Keratinocyte (primary cell): ENCODE data around the gene CLPX. TPM values are rescaled to one million over a fixed set of nuclear protein-coding genes. Genes with fewer than 3 reads are reported as not detected.

Experiments used
- DNase-seq: peaks from one replicate; pipeline ENCODE4 v3.0.0-alpha.2; 2011; ENCODE audit warnings: low read depth, missing footprints, low spot score
- FAIRE-seq: peaks from 2 replicates; lab custom pipeline; 2011; peaks lifted over from hg19 to GRCh38; lab: Jason Lieb, UNC
- H2AFZ ChIP-seq: 2 replicates; pipeline ENCODE4 v1.6.0; 2012; ENCODE audit warnings: low read length, control low read depth, inconsistent platforms; ENCODE audit not compliant: control insufficient read depth
- H3K27ac ChIP-seq: 2 replicates; pipeline ENCODE4 v1.5.1; 2011; ENCODE audit warnings: low read length; ENCODE audit not compliant: control insufficient read depth, insufficient read depth
- H3K27me3 ChIP-seq: 3 replicates; pipeline ENCODE4 v1.6.0; 2011; ENCODE audit warnings: low read length; ENCODE audit not compliant: control insufficient read depth, insufficient read depth; ENCODE audit errors: extremely low read depth
- H3K36me3 ChIP-seq, 2 experiments: 2 replicates in 1 of 2; 3 replicates in 1 of 2; pipeline ENCODE4 v1.5.1; 2011; ENCODE audit warnings: low read length in 2 of 2, mild to moderate bottlenecking in 1 of 2; ENCODE audit not compliant: control insufficient read depth in 2 of 2, insufficient read depth in 2 of 2; ENCODE audit errors: extremely low read depth in 1 of 2
- H3K4me1 ChIP-seq: 3 replicates; pipeline ENCODE4 v1.5.1; 2011; ENCODE audit warnings: low read length; ENCODE audit not compliant: control insufficient read depth, insufficient read depth; ENCODE audit errors: extremely low read depth
- H3K4me2 ChIP-seq: 3 replicates; pipeline ENCODE4 v1.6.0; 2011; ENCODE audit warnings: low read depth, low read length; ENCODE audit not compliant: control insufficient read depth, insufficient read depth; ENCODE audit errors: extremely low read depth
- H3K4me3 ChIP-seq, 3 experiments: fragments of 200-600 bp in 1 of 3; sonication (generic) in 1 of 3; 2 replicates in 2 of 3; 3 replicates in 1 of 3; pipeline ENCODE4 v1.5.1; 2011 to 2016; ENCODE audit warnings: low read length in 3 of 3, mild to moderate bottlenecking in 3 of 3, control low read depth in 2 of 3, inconsistent platforms in 1 of 3, low read depth in 1 of 3, mixed read lengths in 1 of 3, mixed run types in 1 of 3, moderate library complexity in 1 of 3; ENCODE audit not compliant: control insufficient read depth in 2 of 3, insufficient read depth in 2 of 3; ENCODE audit errors: extremely low read depth in 1 of 3
- H3K79me2 ChIP-seq: 2 replicates; pipeline ENCODE4 v1.6.0; 2012; ENCODE audit warnings: low read length; ENCODE audit not compliant: control insufficient read depth, insufficient read depth
- H3K9ac ChIP-seq: 3 replicates; pipeline ENCODE4 v1.6.0; 2011; ENCODE audit warnings: low read length; ENCODE audit not compliant: control insufficient read depth, insufficient read depth; ENCODE audit errors: extremely low read depth
- H3K9me1 ChIP-seq: 3 replicates; pipeline ENCODE4 v1.6.0; 2011; ENCODE audit warnings: low read length; ENCODE audit not compliant: control insufficient read depth, insufficient read depth; ENCODE audit errors: extremely low read depth
- H3K9me3 ChIP-seq: 2 replicates; pipeline ENCODE4 v1.5.1; 2012; ENCODE audit warnings: low read depth, low read length; ENCODE audit not compliant: control insufficient read depth
- H4K20me1 ChIP-seq: 3 replicates; pipeline ENCODE4 v1.6.0; 2011; ENCODE audit warnings: low read length; ENCODE audit not compliant: control insufficient read depth, insufficient read depth; ENCODE audit errors: extremely low read depth
- EZH2 ChIP-seq: IDR thresholded peaks from one replicate; pipeline ENCODE4 v1.6.1; 2012; ENCODE audit warnings: inconsistent platforms, mild to moderate bottlenecking, low read length, moderate library complexity
- dilution Hi-C: fragments of 300-500 bp; cut with MboI; formaldehyde crosslinking; loops from one replicate; pipeline ENCODE4 v1.7.0; 2020; ENCODE audit warnings: low sequenced_read_pairs; ENCODE audit not compliant: extremely low pct_ligation_motif_present
- polyA plus RNA-seq, 5 experiments: library from polyadenylated mRNA; depleted of rRNA in 3 of 5; stranded (reverse) in 3 of 5; stranded (forward) in 1 of 5; unstranded in 1 of 5; fragments of >200 nt; gene quantifications; 1 replicate in 1 of 5; 2 replicates in 3 of 5; 3 replicates in 1 of 5; pipeline versions ENCODE4 v1.2.1 to v1.2.3, GENCODE V29; 2011 to 2012; ENCODE audit warnings: missing spikeins in 2 of 5, low read depth in 1 of 5, low replicate concordance in 1 of 5
- TF ChIP-seq, protein P1 (sequence below), 3 experiments: IDR thresholded peaks in 1 of 3; conservative IDR thresholded peaks in 1 of 3; optimal IDR thresholded peaks in 1 of 3; 2 replicates in 2 of 3; 3 replicates in 1 of 3; pipeline versions ENCODE3 to v1.5.1; 2011; ENCODE audit warnings: low read length in 3 of 3, mild to moderate bottlenecking in 3 of 3, moderate library complexity in 2 of 3, control low read depth in 1 of 3, inconsistent platforms in 1 of 3; ENCODE audit not compliant: insufficient read depth in 2 of 3; ENCODE audit errors: extremely low read depth in 1 of 3

The CLPX gene
- polyA plus RNA-seq, 1 donor (not counting 4 experiments of a cell fraction or from before 2014, with no cell fraction given) = 51.5 TPM

DNA sequence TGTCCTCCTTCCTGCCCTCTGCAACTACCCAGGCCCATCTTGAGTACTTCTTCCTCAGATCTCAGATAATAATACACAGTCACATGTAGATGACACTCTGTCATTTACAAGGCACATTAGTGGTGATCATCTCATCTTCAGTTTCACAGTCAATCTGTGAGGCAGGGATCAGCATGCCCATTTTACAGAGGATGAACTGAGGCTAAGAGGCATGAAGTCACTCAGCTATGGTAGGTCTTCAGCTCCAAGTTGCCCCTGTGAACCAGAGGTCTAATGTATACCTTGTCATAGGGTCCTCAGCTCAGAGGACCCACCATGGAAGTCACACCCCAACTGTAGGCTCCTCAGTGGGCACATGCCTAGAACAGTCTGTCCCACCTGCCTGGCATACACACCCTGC is 30.4 kb upstream of the CLPX start:
- no peaks in the 10 kb centered on the region for H3K27me3 ChIP-seq
- H3K9me3 ChIP-seq = no peaks in the 10 kb centered on the region
- H3K9ac ChIP-seq = no peak overlapping the region
- no peaks in the 10 kb centered on the region for H4K20me1 ChIP-seq
- dilution Hi-C loops = no loop called here
- no peaks in the 10 kb centered on the region for H3K79me2 ChIP-seq
- no peak overlapping the region for H3K27ac ChIP-seq
- no peak overlapping the region for H3K4me2 ChIP-seq
- FAIRE-seq (no peak), DNase-seq (no peak)
- no peaks in the 10 kb centered on the region for H3K4me1 ChIP-seq
- no peaks in the 10 kb centered on the region for H3K36me3 ChIP-seq
- no peak for TF ChIP-seq EZH2
- TF ChIP-seq, protein P1, sequence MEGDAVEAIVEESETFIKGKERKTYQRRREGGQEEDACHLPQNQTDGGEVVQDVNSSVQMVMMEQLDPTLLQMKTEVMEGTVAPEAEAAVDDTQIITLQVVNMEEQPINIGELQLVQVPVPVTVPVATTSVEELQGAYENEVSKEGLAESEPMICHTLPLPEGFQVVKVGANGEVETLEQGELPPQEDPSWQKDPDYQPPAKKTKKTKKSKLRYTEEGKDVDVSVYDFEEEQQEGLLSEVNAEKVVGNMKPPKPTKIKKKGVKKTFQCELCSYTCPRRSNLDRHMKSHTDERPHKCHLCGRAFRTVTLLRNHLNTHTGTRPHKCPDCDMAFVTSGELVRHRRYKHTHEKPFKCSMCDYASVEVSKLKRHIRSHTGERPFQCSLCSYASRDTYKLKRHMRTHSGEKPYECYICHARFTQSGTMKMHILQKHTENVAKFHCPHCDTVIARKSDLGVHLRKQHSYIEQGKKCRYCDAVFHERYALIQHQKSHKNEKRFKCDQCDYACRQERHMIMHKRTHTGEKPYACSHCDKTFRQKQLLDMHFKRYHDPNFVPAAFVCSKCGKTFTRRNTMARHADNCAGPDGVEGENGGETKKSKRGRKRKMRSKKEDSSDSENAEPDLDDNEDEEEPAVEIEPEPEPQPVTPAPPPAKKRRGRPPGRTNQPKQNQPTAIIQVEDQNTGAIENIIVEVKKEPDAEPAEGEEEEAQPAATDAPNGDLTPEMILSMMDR (optimal IDR thresholded peaks at IDR 0.05 in 1 of 3, IDR thresholded peaks at IDR 0.05 in 1 of 3, conservative IDR thresholded peaks at IDR 0.05 in 1 of 3; ENCODE audit: extremely low read depth in 1 of 3, insufficient read depth in 2 of 3, low read length in 3 of 3) = no peak
- H3K9me1 ChIP-seq = no peaks in the 10 kb centered on the region
- no peak overlapping the region for H3K4me3 ChIP-seq
- H2AFZ ChIP-seq = no peak overlapping the region

DNA sequence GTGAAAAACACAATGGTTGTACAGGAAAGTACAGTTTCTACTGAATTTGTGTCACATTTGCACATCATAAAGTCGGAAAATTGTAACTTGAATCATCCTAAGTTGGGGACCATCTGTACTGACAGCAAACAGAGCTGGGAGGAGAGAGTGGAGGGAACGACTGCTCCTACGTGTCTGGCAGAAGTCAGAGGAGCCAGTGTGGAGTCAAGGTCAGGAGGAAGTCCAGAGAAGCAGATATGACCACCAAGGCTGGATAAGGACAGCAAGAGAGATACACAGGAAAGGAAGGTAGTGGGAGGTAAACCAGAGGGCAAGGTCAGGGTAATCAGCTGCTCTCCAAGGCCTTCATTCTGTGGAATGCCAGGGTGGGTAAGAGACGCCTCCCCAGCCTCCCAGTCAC is 28.9 kb upstream of the CLPX start:
- Histone ChIP-seq H2AFZ (no peak overlapping the region), H3K4me1 (no peaks in the 10 kb centered on the region), H3K4me2 (no peak overlapping the region), H3K27ac (no peak overlapping the region), H3K36me3 (no peaks in the 10 kb centered on the region), H3K4me3 (no peak overlapping the region), H4K20me1 (no peaks in the 10 kb centered on the region), H3K9me3 (no peaks in the 10 kb centered on the region), H3K9ac (no peak overlapping the region), H3K27me3 (no peaks in the 10 kb centered on the region), H3K9me1 (no peaks in the 10 kb centered on the region), H3K79me2 (no peaks in the 10 kb centered on the region)
- DNase-seq = no peak
- FAIRE-seq = no peak
- TF ChIP-seq, protein P1 (optimal IDR thresholded peaks at IDR 0.05 in 1 of 3, IDR thresholded peaks at IDR 0.05 in 1 of 3, conservative IDR thresholded peaks at IDR 0.05 in 1 of 3; ENCODE audit: extremely low read depth in 1 of 3, insufficient read depth in 2 of 3, low read length in 3 of 3) = no peak
- no peak for TF ChIP-seq EZH2
- dilution Hi-C loops = no loop called here
